Metanephros (tissue), 1 donor: Measurements from ENCODE around the gene SETDB1. TPM values are rescaled to one million over a fixed set of nuclear protein-coding genes. Genes with fewer than 3 reads are reported as not detected.

Experiments
- total RNA-seq: library from RNA; depleted of rRNA; stranded (reverse); fragments of >200 nt; gene quantifications from one replicate; pipeline ENCODE4 v1.2.3, GENCODE V29; 2014

The SETDB1 gene
- total RNA-seq: 61.7 TPM

GRCh38 chr1:150926097-150926741 lies at the start of gene SETDB1:
TSS of gene SETDB1 (plus strand) at chr1:150926363. CDS start at chr1:150927715, 1,352 bp downstream.

GRCh38 chr1:150887018-150887417 lies 39.1 kb upstream of the SETDB1 start, which contains the start of gene CTXND2:
TSS of gene CTXND2 (plus strand) at chr1:150887136. CDS start at chr1:150912315, 25,179 bp downstream.

GRCh38 chr1:150974580-150975478 lies 48.7 kb downstream of the SETDB1 start, which contains the start of gene CERS2:
TSS of gene CERS2 (minus strand) at chr1:150974835. CDS start at chr1:150969090, 5,745 bp downstream.

GRCh38 chr1:150981805-150982712 lies 55.9 kb downstream of the SETDB1 start, which contains the start of gene ANXA9:
TSS of gene ANXA9 (plus strand) at chr1:150982292. CDS start at chr1:150983106, 814 bp downstream.

GRCh38 chr1:151006327-151007052 lies 80.3 kb downstream of the SETDB1 start, which contains the start of gene MINDY1:
TSS of gene MINDY1 (minus strand) at chr1:151006902. CDS start at chr1:151002617, 4,285 bp downstream.

GRCh38 chr1:151008244-151009205 lies 82.4 kb downstream of the SETDB1 start, which contains the start of gene PRUNE1:
TSS of gene PRUNE1 (plus strand) at chr1:151008449. CDS start at chr1:151008633, 184 bp downstream.

Other genes with a start within 250 kb of the SETDB1 start
- gene GOLPH3L, start 229.2 kb upstream of the SETDB1 start, total RNA-seq: 18.8 TPM
- not detected for gene HORMAD1, start 205.5 kb upstream of the SETDB1 start, total RNA-seq
- 46.1 TPM for gene CTSS, start 160.6 kb upstream of the SETDB1 start, total RNA-seq
- gene CTSK, start 118.1 kb upstream of the SETDB1 start, total RNA-seq: 20.7 TPM
- 53.2 TPM for gene ARNT, start 49.8 kb upstream of the SETDB1 start, total RNA-seq
- not detected for gene CTXND2, start 39.2 kb upstream of the SETDB1 start, total RNA-seq
- 123 TPM for gene CERS2, start 48.5 kb downstream of the SETDB1 start, total RNA-seq
- 8.5 TPM for gene ANXA9, start 55.9 kb downstream of the SETDB1 start, total RNA-seq
- 45.6 TPM for gene MINDY1, start 80.5 kb downstream of the SETDB1 start, total RNA-seq
- gene PRUNE1, start 82.1 kb downstream of the SETDB1 start, total RNA-seq: 26.0 TPM
- gene BNIPL, start 110.2 kb downstream of the SETDB1 start, total RNA-seq: 1.9 TPM
- gene C1orf56, start 121.4 kb downstream of the SETDB1 start, total RNA-seq: 5.5 TPM
- gene CDC42SE1, start 133.3 kb downstream of the SETDB1 start, total RNA-seq: 48.6 TPM
- 4.1 TPM for gene MLLT11, start 134.0 kb downstream of the SETDB1 start, total RNA-seq
- gene GABPB2, start 144.4 kb downstream of the SETDB1 start, total RNA-seq: 18.2 TPM
- gene SEMA6C, start 220.3 kb downstream of the SETDB1 start, total RNA-seq: 39.0 TPM
- 2.3 TPM for gene TNFAIP8L2, start 230.3 kb downstream of the SETDB1 start, total RNA-seq
- gene LYSMD1, start 239.5 kb downstream of the SETDB1 start, total RNA-seq: 12.6 TPM
- 20.4 TPM for gene SCNM1, start 239.8 kb downstream of the SETDB1 start, total RNA-seq
- gene TMOD4, start 249.6 kb downstream of the SETDB1 start, total RNA-seq: 12.4 TPM